Activated CD4-positive, alpha-beta T cell treated with anti-CD3 and anti-CD28 coated beads, Interleukin-2, amount 50 U/mL, for 4 hours (primary cell): ENCODE results near the gene SDF4.
A peak's percentile ranks its signal among the peaks of the same experiment; 100 is the strongest.
"Not testable (repeated sequence)": the region's sequence is repeated elsewhere in the genome, so short reads cannot be mapped to it uniquely, and the experiment has no call there.

ENCODE experiments used
- DNase-seq, 2 experiments: peaks; one replicate each; pipeline ENCODE4 v3.0.0-alpha.2; 2020

The SDF4 gene

DNA sequence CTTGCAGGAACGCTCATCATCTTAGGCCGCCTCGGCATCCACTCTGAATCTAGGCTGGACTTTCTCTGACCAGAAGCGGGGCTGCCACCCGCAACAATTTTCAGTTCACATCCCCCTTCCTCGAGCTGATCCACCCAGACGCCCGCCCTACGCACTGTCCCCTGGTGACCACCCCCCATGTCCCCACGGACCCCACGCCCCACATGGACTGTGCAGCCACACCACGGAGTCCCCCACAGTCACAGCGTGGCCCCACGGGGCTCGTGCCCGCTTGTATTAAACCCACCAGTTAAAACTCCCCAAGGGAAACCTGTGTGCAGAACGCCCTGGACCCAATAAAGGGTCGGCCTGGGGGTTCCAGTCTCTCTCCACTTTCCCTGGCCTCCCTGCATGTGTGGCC is 27.7 kb upstream of the SDF4 start:
- DNase-seq, result no peak

DNA sequence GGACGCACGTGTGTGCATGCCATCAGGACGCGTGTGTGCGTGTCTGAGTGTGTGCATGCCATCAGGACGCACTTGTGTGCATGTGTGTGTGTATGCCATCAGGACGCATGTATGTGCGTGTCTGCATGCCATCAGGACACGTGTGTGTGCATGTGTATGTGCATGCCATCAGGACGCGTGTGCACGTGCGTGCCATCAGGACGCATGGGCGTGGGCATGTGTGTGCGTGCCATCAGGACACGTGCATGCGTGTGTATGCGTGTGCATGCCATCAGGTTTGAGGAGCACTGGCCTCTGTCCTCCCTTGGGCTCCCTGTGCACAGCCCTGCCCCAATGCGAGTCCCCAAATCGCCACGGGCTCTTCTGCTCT is 27.3 kb upstream of the SDF4 start:
- DNase-seq, result no peak

DNA sequence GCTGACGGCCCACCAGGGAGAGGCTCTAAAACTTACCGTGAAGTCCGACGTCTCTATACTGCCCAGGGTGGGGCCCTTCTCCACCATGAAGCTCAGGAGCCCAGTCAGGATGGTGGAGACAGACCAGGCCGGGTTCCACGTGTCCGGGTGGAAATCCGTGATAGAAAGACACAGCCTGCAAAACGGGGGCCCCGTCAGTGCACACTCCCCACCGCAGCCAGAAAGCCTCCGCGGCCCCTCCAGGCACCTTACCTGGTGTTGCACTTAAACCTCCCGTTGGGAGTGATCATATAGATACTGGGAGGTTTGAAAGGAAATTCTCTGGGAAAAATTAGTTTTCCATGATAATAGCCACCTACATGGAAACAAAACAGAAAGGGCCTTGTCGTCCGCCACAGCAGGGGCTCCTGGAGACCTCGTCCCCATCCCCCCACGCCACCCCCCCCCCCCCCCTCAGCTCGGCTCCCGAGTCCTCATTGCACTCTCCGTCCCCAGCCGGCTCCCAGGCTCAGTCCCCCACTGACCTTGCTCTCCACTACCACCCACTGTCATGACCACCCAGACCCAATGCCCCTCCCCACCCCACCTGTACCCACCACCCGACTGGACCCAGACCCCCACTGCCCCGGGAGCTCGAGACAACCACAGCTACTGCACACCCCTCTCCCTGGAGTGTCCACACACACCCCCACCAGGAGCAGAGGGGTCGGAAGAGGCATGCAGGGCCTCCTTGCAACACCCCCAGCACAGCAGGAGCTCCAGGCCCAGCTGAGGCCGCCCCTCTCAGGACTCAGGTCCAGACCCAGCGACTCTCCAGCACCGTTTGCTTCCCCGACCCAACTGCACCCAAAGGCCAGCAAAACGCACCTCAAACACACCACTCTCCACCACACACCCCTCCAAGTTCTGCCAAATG is 25.4 kb upstream of the SDF4 start:
- DNase-seq, result no peak

DNA sequence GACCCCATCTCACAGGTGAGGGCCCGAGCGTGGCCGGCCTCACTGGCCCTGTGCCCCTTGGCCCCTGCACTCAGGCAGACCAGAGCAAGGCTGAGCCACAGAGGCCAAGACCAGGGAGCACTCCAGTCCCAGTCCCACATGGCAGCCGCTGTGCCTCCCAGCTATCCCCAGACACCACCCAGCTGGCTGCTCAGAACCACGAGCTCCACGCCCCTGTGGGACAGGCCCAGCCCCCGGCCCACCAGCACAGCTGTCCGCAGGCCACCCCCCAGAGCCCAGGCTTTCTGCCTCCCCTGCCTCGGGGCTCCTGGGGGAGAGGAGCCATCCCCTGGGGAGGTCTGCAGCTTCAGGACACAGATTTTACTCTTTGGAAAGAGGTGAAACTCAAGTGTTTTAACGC is 23.8 kb upstream of the SDF4 start:
- no peak for DNase-seq

DNA sequence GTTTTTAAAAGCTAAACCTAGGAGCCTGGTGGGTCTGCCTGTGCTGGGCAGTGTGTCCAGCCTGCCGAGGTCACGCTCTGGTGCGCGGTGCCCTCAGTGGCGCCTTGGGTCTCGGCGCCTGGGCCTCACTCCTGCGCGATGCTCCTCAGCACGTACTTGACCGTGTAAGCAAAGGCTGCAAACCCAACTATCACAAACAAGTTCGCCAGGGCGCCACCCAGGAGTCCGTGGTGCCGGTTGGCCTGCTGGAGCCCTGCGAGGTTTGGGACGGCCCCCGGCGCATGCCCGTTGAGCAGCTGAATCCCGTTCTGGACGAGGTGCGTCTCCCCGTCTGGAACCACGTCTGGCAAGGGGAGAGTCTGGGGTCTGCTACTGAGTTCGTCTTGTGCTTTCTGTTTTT is 23.3 kb upstream of the SDF4 start:
- no peak for DNase-seq

DNA sequence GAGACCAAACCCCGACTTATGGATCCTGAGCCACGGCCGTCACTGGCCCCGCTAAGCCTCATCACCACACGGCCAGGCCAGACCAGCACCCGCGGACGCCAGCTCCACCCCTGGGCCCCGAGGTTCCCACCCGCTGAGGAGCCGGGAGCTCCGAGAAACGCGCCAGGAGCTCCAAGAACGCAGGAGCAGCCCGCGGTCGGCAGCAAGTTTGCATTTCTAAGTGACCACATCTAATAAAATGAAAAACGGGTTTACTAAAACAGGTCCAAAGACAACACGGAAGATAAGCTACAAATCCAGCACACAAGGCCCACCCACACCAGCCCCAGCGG is 22.8 kb upstream of the SDF4 start:
- DNase-seq, result no peak

DNA sequence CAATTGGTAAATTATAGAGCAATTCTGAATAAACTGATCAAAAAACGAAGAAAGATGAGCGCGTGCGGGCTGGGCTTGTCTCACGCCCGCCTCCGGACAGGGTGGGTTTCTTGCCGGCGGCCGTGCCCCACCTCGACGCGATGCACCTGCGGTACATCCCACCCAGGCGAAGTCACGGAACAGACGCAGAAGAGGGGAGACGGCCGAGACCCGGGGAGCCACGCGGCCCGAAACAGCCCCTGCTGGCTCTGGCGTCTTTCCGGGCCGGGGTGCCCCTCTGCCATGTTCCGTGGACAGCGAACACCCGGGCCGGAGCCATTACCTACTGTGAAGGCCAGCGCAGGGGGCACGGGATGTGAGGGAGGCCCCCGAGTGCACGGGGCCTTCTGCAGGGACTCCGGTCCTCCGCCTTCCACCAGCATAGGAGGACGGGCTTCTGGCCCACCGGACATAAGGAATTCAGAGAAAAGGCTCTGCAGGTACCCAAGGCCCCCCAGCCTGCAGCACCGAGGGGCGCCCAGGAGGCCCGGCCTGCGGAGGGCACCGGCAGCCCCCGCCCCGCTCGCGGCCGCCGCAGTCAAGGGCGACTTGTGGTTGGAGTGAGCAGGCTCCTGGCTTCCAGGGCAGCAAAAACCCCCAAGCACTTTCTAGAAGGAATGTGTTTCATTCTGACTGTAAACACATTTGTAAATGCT is 22.3 kb upstream of the SDF4 start:
- DNase-seq, result no peak

DNA sequence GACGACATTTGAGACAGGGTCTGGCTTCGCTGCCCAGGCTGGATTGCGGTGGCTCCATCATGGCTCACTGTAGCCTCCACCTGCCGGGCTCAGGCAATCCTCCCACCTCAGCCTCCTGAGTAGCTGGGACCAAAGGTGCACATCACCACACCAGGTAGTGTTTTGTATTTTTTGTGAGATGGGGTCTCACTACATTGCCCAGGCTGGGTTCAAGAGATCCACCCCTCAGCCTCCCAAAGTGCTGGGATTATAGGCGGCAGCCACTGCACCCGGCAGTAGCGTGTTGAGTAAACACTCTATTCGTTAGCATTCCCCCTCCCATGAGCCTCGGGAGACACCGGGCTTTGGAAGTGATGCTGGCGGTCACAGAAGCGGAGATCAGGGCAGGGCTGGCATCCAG is 21.5 kb upstream of the SDF4 start:
- DNase-seq, result no peak

DNA sequence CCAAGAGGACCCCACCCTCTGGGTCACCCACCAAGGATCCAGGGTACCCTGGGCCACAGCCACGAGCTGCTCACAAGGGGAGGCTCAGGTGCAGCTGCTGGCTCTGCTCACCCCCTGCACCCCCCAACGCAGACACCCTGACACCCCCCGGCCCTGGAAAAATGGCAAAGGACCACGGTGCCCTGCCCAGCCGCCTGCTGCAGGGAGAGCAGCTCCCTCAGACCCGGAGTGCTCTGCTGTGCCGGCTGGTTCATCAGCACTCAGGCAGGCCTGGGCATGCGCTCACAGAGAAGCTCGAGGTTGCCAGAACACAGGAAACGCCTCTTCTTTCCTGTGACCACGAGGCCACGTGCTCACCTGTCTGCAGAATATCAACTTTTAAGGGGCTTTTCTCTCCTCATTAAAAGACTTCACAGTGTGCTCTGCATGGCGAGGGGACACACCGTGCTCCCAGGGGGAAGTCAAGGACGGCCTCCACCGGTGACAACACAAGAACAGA is 19.0 kb upstream of the SDF4 start:
- peak; percentile 53 to 60 for DNase-seq

DNA sequence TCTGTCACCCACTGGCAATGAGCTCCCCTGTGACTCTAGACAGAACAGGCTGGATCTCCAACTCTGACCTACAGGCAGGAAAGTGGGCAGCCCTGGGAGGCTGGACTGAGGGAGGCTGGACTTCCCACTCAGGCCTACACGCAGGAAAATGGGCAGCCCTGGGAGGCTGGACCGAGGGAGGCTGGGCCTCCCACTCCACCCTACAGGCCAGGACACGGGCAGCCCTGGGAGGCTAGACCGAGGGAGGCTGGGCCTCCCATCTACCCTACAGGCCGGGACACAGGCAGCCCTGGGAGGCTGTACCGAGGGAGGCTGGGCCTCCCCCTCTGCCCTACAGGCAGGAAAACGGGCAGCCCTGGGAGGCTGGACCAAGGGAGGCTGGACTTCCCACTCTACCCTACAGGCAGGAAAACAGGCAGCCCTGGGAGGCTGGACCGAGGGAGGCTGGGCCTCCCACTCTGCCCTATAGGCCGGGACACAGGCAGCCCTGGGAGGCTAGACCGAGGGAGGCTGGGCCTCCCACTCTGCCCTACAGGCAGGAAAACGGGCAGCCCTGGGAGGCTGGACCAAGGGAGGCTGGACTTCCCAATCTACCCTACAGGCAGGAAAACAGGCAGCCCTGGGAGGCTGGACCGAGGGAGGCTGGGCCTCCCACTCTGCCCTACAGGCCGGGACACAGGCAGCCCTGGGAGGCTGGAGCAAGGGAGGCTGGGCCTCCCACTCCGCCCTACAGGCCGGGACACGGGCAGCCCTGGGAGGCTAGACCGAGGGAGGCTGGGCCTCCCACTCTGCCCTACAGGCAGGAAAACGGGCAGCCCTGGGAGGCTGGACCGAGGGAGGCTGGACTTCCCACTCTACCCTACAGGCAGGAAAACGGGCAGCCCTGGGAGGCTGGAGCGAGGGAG is 16.5 kb upstream of the SDF4 start:
- DNase-seq, result not testable (repeated sequence)

DNA sequence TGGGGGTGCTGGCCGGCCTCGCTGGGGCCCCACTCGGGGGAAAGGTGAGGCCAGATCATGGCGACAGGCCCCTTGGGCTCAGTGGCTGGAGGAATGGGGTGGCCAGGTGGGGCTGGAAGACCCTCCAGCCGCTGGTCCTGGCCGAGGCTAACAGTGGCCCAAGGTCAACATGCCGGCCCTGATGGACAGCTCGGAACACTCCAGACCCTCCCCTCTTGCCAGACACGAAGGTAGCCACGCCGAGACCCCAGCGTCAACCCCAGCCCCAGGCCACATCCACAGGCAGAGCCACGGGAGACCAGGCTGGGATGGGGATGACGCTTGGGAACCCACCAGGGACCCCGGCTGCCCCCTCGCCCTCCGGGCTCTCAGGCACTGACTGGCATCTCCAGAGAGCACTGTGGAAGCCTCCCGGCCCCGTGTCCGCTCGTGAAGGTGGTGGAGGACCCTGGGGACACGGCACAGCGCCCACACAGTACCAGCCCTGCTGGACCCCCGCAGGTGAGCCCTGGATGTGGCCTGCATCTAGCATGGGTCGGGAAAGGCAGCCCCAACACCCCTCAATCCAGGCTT is 15.6 kb upstream of the SDF4 start:
- no peak for DNase-seq

DNA sequence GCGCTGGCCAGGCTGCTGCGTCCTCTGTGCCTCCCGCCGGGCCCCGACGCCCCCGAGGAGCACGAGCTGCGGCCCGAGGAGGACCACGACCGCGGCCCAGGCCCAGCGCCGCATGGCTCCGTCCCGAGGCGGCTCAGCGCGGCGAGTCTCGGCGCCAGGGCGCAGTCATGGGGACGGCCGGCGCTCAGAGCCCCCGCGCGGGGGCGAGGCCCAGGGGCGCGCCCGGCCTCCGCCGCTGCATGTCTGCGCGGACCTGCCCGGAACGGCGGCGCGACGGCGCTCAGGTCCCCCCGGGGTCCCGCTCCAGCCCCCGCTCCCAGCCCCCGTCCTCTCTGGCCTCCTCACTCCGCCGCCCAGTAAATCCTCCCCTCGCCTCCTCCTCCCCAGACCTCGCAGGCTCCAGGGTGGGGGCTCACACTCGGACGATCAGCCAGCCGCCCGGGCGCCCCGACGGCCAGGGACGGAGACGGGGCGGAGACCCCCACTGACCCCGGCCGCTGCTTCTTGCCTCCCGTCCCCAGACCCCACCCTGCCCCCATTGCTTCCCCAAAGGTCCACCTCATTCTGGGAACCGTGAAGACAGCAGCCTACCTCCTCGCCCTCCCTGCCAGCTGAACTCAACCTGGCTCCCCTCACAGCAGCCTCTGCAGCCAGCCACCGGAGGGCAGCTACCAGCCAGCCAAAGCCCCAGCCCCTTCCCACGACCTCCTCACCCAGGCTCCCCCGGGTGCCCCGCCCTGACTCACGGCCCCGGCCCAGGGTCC is 15.0 kb upstream of the SDF4 start, which contains the start of gene C1QTNF12:
Gene C1QTNF12, minus strand, starts transcription at position 146 of the 764 bp plus-strand sequence. Its CDS starts 32 bp downstream, at position 114.
- DNase-seq, result no peak

DNA sequence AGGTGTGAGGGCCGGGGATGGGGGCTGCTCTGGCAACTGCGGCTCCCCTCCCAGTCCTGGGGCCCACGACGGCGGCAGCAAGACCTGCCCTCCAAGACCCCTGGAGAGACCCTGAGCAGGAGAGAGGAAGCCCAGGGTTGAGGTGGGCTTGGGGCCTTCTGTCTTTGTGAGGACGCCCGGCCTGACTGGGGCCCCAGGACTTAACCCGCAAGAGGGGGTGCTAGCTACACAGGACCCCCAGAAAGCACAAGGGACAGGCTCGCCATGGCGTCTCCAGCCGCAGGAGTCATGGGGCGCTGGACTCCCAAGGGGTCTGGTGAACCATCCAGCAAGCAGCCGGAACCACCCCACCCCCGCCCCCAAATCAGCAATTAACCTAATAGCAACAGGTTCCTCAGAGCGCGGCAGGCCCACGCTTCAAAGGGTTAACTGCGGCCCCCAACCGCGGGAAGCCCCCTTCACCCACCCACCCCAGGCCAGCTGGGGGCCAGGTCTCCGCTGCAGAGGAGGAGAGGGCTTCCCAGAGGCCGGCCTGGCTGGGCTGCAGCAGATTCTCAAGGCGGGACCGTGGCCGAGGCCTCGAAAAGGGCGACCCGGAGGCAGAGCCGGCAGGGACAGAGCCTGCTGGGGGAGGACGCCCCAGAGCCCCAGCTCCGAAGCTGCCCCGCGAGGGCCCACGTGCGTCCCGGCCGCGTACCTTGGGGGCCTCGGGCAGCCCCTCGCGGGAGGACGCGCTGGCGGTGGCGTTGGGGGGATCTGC is 14.2 kb upstream of the SDF4 start:
- DNase-seq, result no peak

DNA sequence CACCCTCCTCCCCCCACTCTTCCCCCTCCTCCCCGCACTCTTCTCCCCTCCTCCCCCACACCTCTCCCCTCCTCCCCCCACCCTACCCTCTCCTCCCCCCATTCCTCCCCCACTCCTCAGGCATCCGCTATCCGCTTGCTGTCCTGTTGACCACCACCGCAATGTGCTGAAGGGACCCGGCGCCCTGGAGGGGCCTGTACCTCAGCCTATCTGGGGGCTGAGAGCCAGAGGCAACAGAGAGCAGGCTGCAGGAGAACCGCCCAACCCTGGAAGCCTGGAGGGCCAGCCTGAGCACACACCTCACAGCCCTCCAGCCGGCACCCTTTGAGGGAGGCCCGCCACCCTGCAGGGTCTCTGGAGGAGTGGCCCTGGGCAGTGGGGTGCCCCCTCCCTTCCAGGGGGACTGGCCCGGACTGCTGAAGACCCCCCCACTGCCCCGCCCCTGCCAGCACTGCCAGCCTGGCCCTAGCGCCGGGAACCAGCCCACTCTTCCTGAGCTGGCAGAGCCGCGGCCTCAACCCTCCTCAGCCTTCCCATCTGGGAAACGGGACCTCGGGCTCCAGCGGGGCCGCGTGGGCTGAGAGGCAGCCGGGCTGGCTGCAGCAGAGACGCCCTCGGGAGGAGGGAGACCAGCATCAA is 13.5 kb upstream of the SDF4 start:
- no peak for DNase-seq

DNA sequence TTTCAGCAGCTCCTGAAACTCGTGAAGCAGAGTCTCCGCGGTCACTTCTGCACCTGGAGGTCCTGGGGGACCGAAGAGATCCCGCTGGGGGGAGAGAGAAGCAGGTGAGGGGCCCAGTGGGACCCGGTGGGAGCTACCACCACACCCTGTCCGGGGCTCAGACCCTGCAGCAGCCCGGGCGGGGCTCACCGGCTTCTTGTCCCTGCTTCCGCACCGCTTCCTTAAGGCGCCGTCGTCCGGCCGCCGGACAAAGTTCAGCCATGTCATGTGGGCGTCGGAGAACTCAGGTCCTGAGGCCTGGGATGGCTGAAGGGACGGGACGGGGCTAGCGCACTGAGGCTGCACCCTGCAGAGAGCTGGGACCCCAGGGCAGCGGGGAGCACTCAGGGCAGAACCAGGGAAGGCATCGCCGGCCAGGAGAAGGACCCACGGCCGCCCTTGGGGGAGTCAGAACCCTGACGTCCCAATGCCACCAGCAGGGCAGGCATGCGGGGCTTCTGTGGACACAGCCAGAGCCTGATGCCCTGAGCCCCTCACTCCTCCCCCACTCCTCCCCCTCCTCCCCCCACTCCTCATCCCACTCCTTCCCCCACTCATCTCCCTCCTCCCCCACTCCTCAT is 12.5 kb upstream of the SDF4 start:
- DNase-seq, result no peak

DNA sequence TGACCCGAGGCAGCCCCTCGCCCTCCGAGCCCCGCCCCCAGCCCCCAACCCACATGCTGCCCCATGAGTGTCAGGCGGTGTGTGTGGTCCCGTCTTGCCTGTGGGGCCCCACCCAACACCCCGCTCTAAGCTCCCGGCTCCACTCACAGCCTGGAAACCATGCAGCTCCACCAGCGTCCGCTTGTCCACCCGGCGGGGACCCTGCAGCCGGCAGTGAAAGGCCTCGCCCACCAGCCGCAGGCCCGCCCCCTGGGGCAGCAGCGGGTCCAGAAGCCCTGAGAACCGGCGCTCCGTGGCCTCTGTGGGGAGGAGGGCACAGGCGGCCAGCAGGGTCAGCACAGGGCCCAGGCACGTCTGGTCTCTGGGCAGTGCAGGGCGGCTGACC is 12.0 kb upstream of the SDF4 start:
- no peak for DNase-seq

DNA sequence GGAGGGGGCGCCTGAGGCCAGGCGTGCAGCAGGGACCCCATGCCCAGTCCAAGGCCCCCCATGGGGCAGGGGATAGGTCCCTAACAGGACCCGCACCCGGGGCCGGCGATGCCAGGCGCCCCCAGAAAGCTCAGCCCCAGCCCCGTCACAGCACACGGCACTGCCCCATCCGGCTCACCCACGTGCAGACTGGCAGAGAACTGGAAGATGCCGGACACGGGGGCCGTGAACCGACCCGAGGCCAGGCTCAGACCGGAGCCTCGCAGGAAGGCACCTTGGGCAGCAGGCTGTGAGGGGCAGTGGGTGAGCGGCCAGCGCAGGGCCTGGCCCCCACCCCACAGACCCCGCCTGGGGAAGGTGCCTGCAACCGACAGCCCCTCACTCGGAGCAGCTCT is 11.5 kb upstream of the SDF4 start:
- DNase-seq, result no peak

DNA sequence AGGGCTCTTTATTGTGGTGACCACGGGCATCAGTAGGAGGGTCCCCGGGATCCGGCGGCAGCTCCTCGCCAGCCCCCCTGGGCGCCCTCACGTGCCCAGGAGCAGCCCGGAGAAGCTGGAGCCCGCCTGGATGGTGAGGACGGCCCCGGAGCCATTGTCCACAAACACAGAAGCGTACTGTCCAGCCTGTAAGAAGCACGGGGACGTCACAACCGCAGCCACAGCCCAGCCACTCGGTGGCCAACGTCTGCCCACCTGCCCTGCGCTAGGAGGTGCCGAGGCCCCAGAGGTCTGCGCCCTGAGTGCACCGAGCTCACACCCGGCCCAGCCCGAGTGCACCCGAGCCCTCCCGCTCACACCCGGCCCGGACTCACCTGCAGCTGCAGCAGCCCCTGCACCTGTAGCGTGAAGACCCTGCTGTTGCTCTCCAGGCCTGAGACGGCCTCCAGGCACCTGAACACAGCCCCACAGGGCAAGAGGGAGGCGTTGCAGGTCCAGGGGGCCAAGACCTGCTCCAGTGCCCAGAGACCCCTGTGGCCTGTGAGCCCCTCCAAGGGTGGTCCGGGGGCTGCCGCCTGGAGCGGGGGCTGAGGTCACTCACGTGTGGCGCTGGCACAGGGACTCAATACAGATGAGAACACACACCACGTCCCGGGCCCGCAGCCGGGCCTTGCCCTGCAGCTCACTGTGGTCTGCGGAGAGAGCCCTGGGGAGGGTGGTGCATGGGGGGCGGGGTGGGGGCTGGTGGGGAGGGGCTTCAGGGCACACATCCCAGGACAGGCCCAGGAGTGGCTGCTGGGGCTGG is 10.9 kb upstream of the SDF4 start:
- DNase-seq, result no peak

DNA sequence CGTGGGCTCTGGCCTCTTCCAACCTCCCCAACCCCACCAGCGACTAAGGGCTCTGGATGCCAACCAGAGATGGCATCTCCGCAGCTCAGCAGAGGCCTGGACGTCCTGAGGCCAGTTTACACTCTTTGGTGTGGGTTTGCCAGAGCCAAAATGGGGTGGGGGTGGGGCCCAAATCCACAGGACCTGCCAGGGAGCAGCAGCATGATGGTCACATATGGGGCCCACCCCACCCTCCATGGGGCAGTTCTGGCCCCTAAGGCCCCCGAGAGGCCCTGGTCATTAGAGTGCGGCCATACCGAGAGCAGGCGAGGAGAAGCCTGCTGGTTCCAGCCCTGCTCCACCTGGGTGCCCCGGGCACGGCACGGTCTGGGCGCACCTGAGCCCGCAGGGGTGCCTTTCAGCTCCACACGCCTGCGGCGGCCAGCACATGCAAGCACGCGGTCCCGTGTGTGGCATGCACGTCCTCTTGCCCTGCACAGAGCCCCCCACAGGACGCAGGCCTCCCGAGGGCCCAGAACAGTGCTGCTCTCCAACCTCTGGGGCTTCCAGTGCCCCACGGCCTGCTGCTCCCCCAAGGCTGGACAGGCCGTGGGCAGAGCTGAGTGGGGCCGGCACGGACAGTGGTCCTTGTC is 9.9 kb upstream of the SDF4 start:
- DNase-seq, result no peak
